ENCODE data around the gene SHB. TPM values are rescaled to one million over a fixed set of nuclear protein-coding genes. Genes with fewer than 3 reads are reported as not detected.

SHB gene
- total RNA-seq, 1 experiment from 2014 or later, result 56.4 TPM

DNA sequence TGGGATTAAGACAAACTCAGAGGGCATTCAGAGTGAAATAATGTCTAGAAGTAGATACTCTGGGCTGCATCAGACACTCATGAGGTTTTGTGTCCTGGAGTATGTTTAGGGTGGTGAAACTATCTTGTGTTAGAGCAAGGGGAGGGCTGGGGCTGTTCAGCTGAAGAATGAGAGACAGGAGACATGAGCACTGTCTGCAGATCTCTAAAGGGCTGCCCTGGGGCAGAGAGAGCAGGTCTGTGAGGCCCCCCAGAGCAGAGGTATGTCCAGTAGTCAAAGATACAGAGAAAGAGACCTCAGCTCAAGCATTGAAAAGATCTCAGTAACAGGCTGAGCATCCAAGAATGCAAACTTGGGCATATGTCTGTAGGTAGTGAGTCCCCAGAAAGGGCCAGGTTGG is 45.9 kb upstream of the SHB start:
- no peaks in the 10 kb centered on the region for H3F3A ChIP-seq (ENCODE audit: low read length, unreplicated experiment)
- no peak overlapping the region for H3K4me2 ChIP-seq (ENCODE audit: low read length)
- POLR2A ChIA-PET (ENCODE audit: unreplicated experiment), result interaction anchor here (0.6 kb wide), 1 partner anchor 157 kb away, joined by 5 read pairs; no protein-coding TSS in a partner anchor
- no peak overlapping the region for H3K27ac ChIP-seq (ENCODE audit: low read length)
- no peaks in the 10 kb centered on the region for H3K36me3 ChIP-seq (ENCODE audit: low read depth, low read length)
- CTCF ChIA-PET, result no interaction called here
- no peaks in the 10 kb centered on the region for H3K27me3 ChIP-seq (ENCODE audit: low read length)
- intact Hi-C loops (cut with micrococcal nuclease), result no loop called here
- H3K9me3 ChIP-seq (ENCODE audit: low read length), result no peaks in the 10 kb centered on the region
- no peak overlapping the region for H3K4me3 ChIP-seq (ENCODE audit: low read length)
- no peaks in the 10 kb centered on the region for H4K20me1 ChIP-seq (ENCODE audit: low read length)
- H3K9ac ChIP-seq (ENCODE audit: low read length), result no peak overlapping the region
- no TSS peak for BruUV-seq (replicated peaks)
- no peak for DNase-seq
- no peak for ATAC-seq
- TF ChIP-seq CTCF (conservative IDR thresholded peaks at IDR 0.05; ENCODE audit: low read depth, low read length) (no peak), EZH2phosphoT487 (IDR thresholded peaks at IDR 0.05; ENCODE audit: borderline replicate concordance, low read length) (no peak), EZH2 (IDR thresholded peaks at IDR 0.05; ENCODE audit: low read length, unreplicated experiment) (no peak)
- no peak overlapping the region for H2AFZ ChIP-seq (ENCODE audit: low read length)
- no peaks in the 10 kb centered on the region for H3K79me2 ChIP-seq (ENCODE audit: low read length)
- peaks cover 10% of the 10 kb centered on the region for H3K4me1 ChIP-seq (ENCODE audit: insufficient read depth, low read length)
- H3K9me2 ChIP-seq (replicated peaks; ENCODE audit: low read length), result no peaks in the 10 kb centered on the region

DNA sequence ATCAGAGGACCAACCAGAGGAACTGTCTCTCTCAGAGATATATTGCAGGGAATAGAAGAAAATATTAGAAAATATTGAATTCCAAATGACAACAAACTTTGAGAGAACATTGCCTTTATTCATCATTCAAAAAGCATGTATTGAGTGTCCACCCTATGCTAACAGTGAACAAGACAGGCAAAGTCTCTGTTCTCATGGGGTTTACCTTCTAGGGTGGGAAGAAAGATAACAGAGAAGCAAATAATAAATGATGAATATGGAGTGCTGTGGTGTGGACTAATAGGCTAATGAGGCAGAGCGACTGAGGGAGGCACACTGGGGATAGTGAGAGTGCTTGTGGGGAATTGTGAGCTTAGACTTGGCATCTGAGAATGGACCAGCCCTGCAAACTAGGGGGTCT is 43.4 kb upstream of the SHB start:
- intact Hi-C loops (cut with micrococcal nuclease), result no loop called here
- ChIA-PET POLR2A (ENCODE audit: unreplicated experiment) (no interaction called here), CTCF (no interaction called here)
- Histone ChIP-seq H3K79me2 (ENCODE audit: low read length) (no peaks in the 10 kb centered on the region), H3K36me3 (ENCODE audit: low read depth, low read length) (no peaks in the 10 kb centered on the region), H4K20me1 (ENCODE audit: low read length) (no peaks in the 10 kb centered on the region), H3K27me3 (ENCODE audit: low read length) (no peaks in the 10 kb centered on the region), H3K9ac (ENCODE audit: low read length) (no peak overlapping the region), H3K27ac (ENCODE audit: low read length) (no peak overlapping the region), H3K4me2 (ENCODE audit: low read length) (no peak overlapping the region), H3K4me3 (ENCODE audit: low read length) (no peak overlapping the region), H3F3A (ENCODE audit: low read length, unreplicated experiment) (no peaks in the 10 kb centered on the region), H3K9me3 (ENCODE audit: low read length) (no peaks in the 10 kb centered on the region), H3K9me2 (replicated peaks; ENCODE audit: low read length) (no peaks in the 10 kb centered on the region), H3K4me1 (ENCODE audit: insufficient read depth, low read length) (no peaks in the 10 kb centered on the region), H2AFZ (ENCODE audit: low read length) (no peak overlapping the region)
- BruUV-seq (replicated peaks), result no TSS peak
- TF ChIP-seq EZH2 (IDR thresholded peaks at IDR 0.05; ENCODE audit: low read length, unreplicated experiment) (no peak), CTCF (conservative IDR thresholded peaks at IDR 0.05; ENCODE audit: low read depth, low read length) (no peak), EZH2phosphoT487 (IDR thresholded peaks at IDR 0.05; ENCODE audit: borderline replicate concordance, low read length) (no peak)
- ATAC-seq, result no peak
- DNase-seq, result no peak

DNA sequence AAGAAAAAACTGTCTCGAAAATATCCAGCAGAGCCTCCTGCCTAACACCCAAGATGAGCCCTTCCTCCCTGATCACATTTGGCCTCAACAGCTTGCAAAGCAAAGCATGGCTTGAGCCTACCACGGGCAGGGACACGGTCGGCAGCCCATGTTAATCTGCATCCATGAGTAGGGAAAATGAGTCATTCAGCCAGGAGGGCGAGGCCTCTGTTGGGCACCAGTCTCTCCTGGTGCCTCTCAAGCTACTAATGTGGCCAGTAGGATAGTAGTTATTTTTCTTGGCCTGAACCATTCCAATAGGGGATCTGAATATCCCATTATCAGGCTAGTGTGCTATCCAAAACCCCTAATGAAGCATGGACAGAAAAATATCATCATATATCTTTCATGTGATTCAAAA is 43.0 kb upstream of the SHB start:
- ATAC-seq (no peak), DNase-seq (no peak)
- Histone ChIP-seq H3K79me2 (ENCODE audit: low read length) (no peaks in the 10 kb centered on the region), H3F3A (ENCODE audit: low read length, unreplicated experiment) (no peaks in the 10 kb centered on the region), H3K9me3 (ENCODE audit: low read length) (no peaks in the 10 kb centered on the region), H3K9ac (ENCODE audit: low read length) (no peak overlapping the region), H3K4me1 (ENCODE audit: insufficient read depth, low read length) (no peaks in the 10 kb centered on the region), H3K4me3 (ENCODE audit: low read length) (no peak overlapping the region), H2AFZ (ENCODE audit: low read length) (no peak overlapping the region), H3K27ac (ENCODE audit: low read length) (no peak overlapping the region), H3K4me2 (ENCODE audit: low read length) (no peak overlapping the region), H4K20me1 (ENCODE audit: low read length) (no peaks in the 10 kb centered on the region), H3K27me3 (ENCODE audit: low read length) (no peaks in the 10 kb centered on the region), H3K9me2 (replicated peaks; ENCODE audit: low read length) (no peaks in the 10 kb centered on the region), H3K36me3 (ENCODE audit: low read depth, low read length) (no peaks in the 10 kb centered on the region)
- TF ChIP-seq EZH2phosphoT487 (IDR thresholded peaks at IDR 0.05; ENCODE audit: borderline replicate concordance, low read length) (no peak), CTCF (conservative IDR thresholded peaks at IDR 0.05; ENCODE audit: low read depth, low read length) (no peak), EZH2 (IDR thresholded peaks at IDR 0.05; ENCODE audit: low read length, unreplicated experiment) (no peak)
- ChIA-PET POLR2A (ENCODE audit: unreplicated experiment) (no interaction called here), CTCF (no interaction called here)
- intact Hi-C loops (cut with micrococcal nuclease), result no loop called here
- BruUV-seq (replicated peaks), result no TSS peak
